ENCODE measurements around the gene EFEMP1.

GRCh38 chr2:55856936-55857335, 66.6 kb downstream of the EFEMP1 start:
- TF ChIP-seq CTCF (conservative IDR thresholded peaks at IDR 0.05; ENCODE audit: low read depth, low read length) = no peak
- TF ChIP-seq EZH2 (IDR thresholded peaks at IDR 0.05; ENCODE audit: borderline replicate concordance, low read depth, low read length, poor library complexity, severe bottlenecking) = no peak

All from A673 (cell line).